Gastrocnemius medialis (tissue), 4 donors: Measurements from ENCODE around the gene FBXW9. TPM values are rescaled to one million over a fixed set of nuclear protein-coding genes. Genes with fewer than 3 reads are reported as not detected.

Source experiments
- ATAC-seq, 2 donors: fragments of 150-250 bp; one replicate each; pipeline ENCODE4 v1.9.1; 2016
- DNase-seq, 2 donors: peaks; one replicate each; pipeline ENCODE4 v3.0.0-alpha.2; 2019
- H3K27ac ChIP-seq, 4 donors: fragments of 200-600 bp; sonication (generic); 1 replicate in 1 of 4; 2 replicates in 3 of 4; pipeline ENCODE4 v1.5.1; 2016 to 2018; ENCODE audit warnings: mild to moderate bottlenecking in 2 of 4, moderate library complexity in 1 of 4
- H3K27me3 ChIP-seq, 3 donors: fragments of 200-600 bp; sonication (generic) in 2 of 3; 1 replicate in 1 of 3; 2 replicates in 2 of 3; pipeline versions ENCODE4 v1.5.1 to v1.6.0; 2016 to 2019; ENCODE audit warnings: mild to moderate bottlenecking in 1 of 3, moderate library complexity in 1 of 3
- H3K36me3 ChIP-seq, 2 donors: fragments of 200-600 bp; sonication (generic) in 1 of 2; one replicate each; pipeline ENCODE4 v1.5.1; 2017 to 2018
- H3K4me1 ChIP-seq, 2 donors: fragments of 200-600 bp; sonication (generic) in 1 of 2; one replicate each; pipeline ENCODE4 v1.5.1; 2016 to 2017; ENCODE audit warnings: mild to moderate bottlenecking in 2 of 2
- H3K4me3 ChIP-seq, 4 donors: fragments of 200-600 bp; sonication (generic) in 3 of 4; 1 replicate in 1 of 4; 2 replicates in 3 of 4; pipeline ENCODE4 v1.5.1; 2016 to 2019; ENCODE audit warnings: mild to moderate bottlenecking in 2 of 4
- H3K9me3 ChIP-seq, 3 donors: fragments of 200-600 bp; sonication (generic) in 2 of 3; 1 replicate in 1 of 3; 2 replicates in 2 of 3; pipeline ENCODE4 v1.5.1; 2016 to 2019
- CTCF ChIP-seq, 5 experiments: fragments of 450-650 bp in 3 of 5; fragments of 200-600 bp in 2 of 5; sonication (generic) in 2 of 5; IDR thresholded peaks in 4 of 5; conservative IDR thresholded peaks in 1 of 5; 1 replicate in 4 of 5; 2 replicates in 1 of 5; pipeline ENCODE4 v1.5.1; 2016 to 2019; ENCODE audit warnings: antibody characterized with exemption in 5 of 5, mild to moderate bottlenecking in 3 of 5, moderate library complexity in 3 of 5
- POLR2A ChIP-seq, 2 donors: fragments of 450-650 bp; IDR thresholded peaks; one replicate each; pipeline ENCODE4 v1.6.1; 2017; ENCODE audit warnings: antibody characterized with exemption in 2 of 2, mild to moderate bottlenecking in 2 of 2, moderate library complexity in 2 of 2
- in situ Hi-C, 4 donors: fragments of 200-750 bp; cut with MboI; loops; one replicate each; pipeline versions ENCODE4 v1.15.0 to v1.8.0; 2017; ENCODE audit warnings: low sequenced_read_pairs in 4 of 4
- intact Hi-C: fragments of 100-400 bp; cut with DNase I; formaldehyde crosslinking; loops from one replicate; pipeline ENCODE4 v1.15.1; 2023; ENCODE audit warnings: low total_unique reads
- total RNA-seq, 4 donors: library from RNA; depleted of rRNA; stranded (reverse); fragments of >200 nt; gene quantifications; one replicate each; pipeline versions ENCODE4 v1.1.0 to v1.2.3, GENCODE V29; 2016

Gene FBXW9
- total RNA-seq, 4 donors from 2014 or later: 2.5 to 5.8 (median 3.3) TPM

DNA sequence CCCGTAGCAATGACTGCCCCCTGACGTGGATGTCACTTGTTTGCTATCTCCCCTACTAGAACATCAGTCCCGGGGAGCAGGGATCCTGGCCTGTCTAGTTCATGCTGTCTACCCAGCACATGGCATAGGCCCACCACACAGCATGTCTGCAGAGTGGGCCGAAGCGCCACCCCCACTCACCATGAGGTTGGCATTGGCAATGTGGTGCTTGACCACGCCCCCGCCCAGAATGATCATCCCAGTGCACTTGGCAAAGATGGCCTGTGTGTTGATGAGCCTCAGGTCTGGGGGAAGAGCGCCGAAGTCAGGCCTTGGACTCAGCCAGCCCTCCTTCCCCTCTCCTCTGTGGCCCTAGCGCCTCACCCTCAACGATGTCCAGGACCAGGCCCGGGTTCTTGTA, 19.5 kb downstream of the FBXW9 start:
- Histone ChIP-seq H3K36me3 (peaks cover 5 to 78% of the 10 kb centered on the region in 2 donors), H3K27ac (no peak overlapping the region), H3K9me3 (no peaks in the 10 kb centered on the region), H3K4me1 (peaks cover 4 to 12% of the 10 kb centered on the region in 2 donors), H3K4me3 (no peak overlapping the region), H3K27me3 (no peaks in the 10 kb centered on the region)
- in situ Hi-C loops (loop anchor here in 1 of 4 donors (10.0 kb wide), 1 partner anchor 122 kb away; the partner anchor contains the start of gene ZNF564), intact Hi-C loops (no loop called here)
- DNase-seq: no peak
- TF ChIP-seq POLR2A (IDR thresholded peaks at IDR 0.05): no peak
- TF ChIP-seq CTCF (IDR thresholded peaks at IDR 0.05 in 4 of 5, conservative IDR thresholded peaks at IDR 0.05 in 1 of 5): no peak
- no peak for ATAC-seq

- no peaks in the 10 kb centered on the region for H3K9me3 ChIP-seq
- DNase-seq: peak; percentile 36 to 57
- ATAC-seq: peak in 1 of 2 donors; percentile 40
- intact Hi-C loops (no loop called here), in situ Hi-C loops (loop anchor here in 1 of 4 donors (10.0 kb wide), 1 partner anchor 122 kb away; the partner anchor contains the start of gene ZNF564)
- H3K27ac ChIP-seq: no peak overlapping the region
- no peaks in the 10 kb centered on the region for H3K27me3 ChIP-seq
- TF ChIP-seq CTCF (IDR thresholded peaks at IDR 0.05 in 4 of 5, conservative IDR thresholded peaks at IDR 0.05 in 1 of 5) (peak; percentile 33 to 81 (median 70)), POLR2A (IDR thresholded peaks at IDR 0.05) (no peak)
- peaks cover 4 to 12% of the 10 kb centered on the region in 2 donors for H3K4me1 ChIP-seq
- H3K36me3 ChIP-seq: peaks cover 5 to 78% of the 10 kb centered on the region in 2 donors
- no peak overlapping the region for H3K4me3 ChIP-seq
Measured at GRCh38 chr19:12676384-12676792, 20.0 kb downstream of the FBXW9 start.

- DNase-seq (no peak), ATAC-seq (no peak)
- no peak for TF ChIP-seq CTCF (IDR thresholded peaks at IDR 0.05 in 4 of 5, conservative IDR thresholded peaks at IDR 0.05 in 1 of 5)
- TF ChIP-seq POLR2A (IDR thresholded peaks at IDR 0.05): no peak
- Histone ChIP-seq H3K27ac (no peak overlapping the region), H3K4me3 (no peak overlapping the region), H3K4me1 (peaks cover 2 to 11% of the 10 kb centered on the region in 2 donors), H3K9me3 (no peaks in the 10 kb centered on the region), H3K36me3 (peaks cover 5 to 78% of the 10 kb centered on the region in 2 donors), H3K27me3 (no peaks in the 10 kb centered on the region)
- intact Hi-C loops: no loop called here
- in situ Hi-C loops: loop anchor here in 1 of 4 donors (10.0 kb wide), 1 partner anchor 121 kb away; the partner anchor contains the start of gene ZNF564
Measured at GRCh38 chr19:12675940-12676339, 20.5 kb downstream of the FBXW9 start.

GRCh38 chr19:12675399-12675798, 21.0 kb downstream of the FBXW9 start:
- H3K4me3 ChIP-seq: no peak overlapping the region
- ATAC-seq (no peak), DNase-seq (no peak)
- H3K27ac ChIP-seq: no peak overlapping the region
- intact Hi-C loops: no loop called here
- no peaks in the 10 kb centered on the region for H3K27me3 ChIP-seq
- TF ChIP-seq CTCF (IDR thresholded peaks at IDR 0.05 in 4 of 5, conservative IDR thresholded peaks at IDR 0.05 in 1 of 5) (no peak), POLR2A (IDR thresholded peaks at IDR 0.05) (no peak)
- H3K9me3 ChIP-seq: no peaks in the 10 kb centered on the region
- in situ Hi-C loops: loop anchor here in 1 of 4 donors (10.0 kb wide), 1 partner anchor 121 kb away; the partner anchor contains the start of gene ZNF564
- peaks cover 5 to 78% of the 10 kb centered on the region in 2 donors for H3K36me3 ChIP-seq
- peaks cover 5 to 11% of the 10 kb centered on the region in 2 donors for H3K4me1 ChIP-seq
